ENCODE data around the gene LIN52.

Gene LIN52, protein sequence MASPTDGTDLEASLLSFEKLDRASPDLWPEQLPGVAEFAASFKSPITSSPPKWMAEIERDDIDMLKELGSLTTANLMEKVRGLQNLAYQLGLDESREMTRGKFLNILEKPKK

GRCh38 chr14:74084277-74085046 is at the start of gene LIN52, which contains the start of gene ALDH6A1:
TSS of gene LIN52 (plus strand) at chr14:74084956. CDS start at chr14:74084975, 19 bp downstream.
TSS of gene ALDH6A1 (minus strand) at chr14:74084453. CDS start at chr14:74084394, 59 bp downstream.
- DNase-seq (ENCODE audit: low spot score), result peak; percentile 100

GRCh38 chr14:74035556-74035955 is 49.2 kb upstream of the LIN52 start:
- DNase-seq (ENCODE audit: low spot score), result no peak

- DNase-seq (ENCODE audit: low spot score), result peak; percentile 34
Observed at GRCh38 chr14:74038020-74038859, 46.5 kb upstream of the LIN52 start.

GRCh38 chr14:74042296-74042695 is 42.5 kb upstream of the LIN52 start:
- no peak for DNase-seq (ENCODE audit: low spot score)

DNA sequence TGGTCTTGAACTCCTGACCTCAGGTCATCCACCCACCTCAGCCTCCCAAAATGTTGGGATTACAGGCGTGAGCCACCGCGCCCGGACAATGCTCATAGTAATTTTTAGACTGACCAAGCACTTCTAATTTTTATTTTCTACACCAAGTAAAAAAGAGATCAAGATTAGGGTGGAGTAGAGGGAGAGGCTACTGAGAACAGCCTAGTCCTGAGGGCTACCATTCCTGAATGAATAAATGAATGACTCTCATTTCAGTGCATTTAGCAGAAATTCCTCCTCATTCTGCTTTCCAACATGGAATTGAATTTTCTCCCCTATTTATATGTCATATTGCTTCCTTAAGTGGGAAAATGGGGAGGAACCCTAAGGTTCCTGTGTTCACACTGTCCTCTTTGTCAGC is 39.2 kb upstream of the LIN52 start:
- DNase-seq (ENCODE audit: low spot score), result no peak

DNA sequence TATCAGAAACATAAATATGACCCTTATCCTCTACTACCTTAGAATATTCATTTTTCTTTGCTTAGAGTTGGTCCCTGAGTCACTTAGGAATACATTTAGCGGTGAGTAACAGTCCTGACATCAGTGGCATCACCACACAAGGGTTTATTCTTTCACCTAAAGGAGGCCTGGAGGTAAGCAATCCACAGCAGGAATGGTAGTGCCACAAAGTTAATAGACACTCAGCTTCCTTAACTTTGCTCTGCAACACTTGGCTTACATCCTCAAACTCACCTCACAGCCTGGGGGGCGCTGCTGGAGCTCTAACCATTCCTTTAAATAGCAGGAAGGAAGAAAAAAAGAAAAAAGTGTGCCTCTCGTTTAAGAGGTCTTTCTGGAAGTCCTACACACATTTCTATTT is 36.5 kb upstream of the LIN52 start:
- DNase-seq (ENCODE audit: low spot score), result no peak

DNA sequence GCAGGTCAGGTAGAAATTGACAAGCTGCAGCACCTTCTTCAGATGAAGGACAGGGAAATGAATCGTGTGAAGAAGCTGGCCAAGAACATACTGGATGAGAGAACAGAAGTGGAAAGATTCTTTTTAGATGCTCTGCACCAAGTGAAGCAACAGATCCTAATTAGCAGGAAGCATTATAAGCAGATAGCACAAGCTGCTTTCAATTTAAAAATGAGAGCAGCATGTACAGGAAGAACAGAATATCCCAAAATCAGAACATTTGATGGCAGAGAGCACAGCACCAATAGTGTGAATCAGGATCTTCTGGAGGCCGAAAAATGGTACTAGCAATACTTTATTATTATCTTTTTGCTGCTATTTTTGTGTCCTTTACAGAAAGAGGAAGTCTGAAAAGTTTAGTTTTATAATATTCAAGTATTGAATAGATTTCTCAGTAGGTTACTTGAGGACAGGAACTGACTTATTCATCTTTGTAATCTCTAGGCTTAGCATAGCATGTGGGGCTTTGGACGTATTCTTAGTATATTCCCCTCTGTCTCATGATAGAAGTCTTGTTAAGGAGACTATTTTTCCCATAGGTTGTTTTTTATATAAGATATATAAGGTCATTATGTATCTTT is 34.8 kb upstream of the LIN52 start:
- DNase-seq (ENCODE audit: low spot score), result peak; percentile 21

DNA sequence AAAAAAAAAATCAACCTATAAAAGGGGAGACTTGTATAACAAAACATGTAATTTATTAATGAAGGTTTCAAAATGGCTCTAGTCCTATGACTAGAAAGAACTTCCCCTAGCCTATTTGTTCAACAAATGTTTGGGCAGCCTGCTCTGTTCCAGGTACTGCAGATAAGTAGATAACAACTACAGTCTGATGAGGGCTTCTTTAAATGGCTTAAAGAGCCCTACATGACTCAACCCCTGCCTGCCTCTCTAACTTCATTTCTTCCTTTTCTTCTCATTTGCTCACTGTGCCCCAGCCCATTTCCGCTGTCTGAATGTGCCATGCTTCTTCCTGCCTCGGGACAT is 22.0 kb upstream of the LIN52 start:
- no peak for DNase-seq (ENCODE audit: low spot score)

DNA sequence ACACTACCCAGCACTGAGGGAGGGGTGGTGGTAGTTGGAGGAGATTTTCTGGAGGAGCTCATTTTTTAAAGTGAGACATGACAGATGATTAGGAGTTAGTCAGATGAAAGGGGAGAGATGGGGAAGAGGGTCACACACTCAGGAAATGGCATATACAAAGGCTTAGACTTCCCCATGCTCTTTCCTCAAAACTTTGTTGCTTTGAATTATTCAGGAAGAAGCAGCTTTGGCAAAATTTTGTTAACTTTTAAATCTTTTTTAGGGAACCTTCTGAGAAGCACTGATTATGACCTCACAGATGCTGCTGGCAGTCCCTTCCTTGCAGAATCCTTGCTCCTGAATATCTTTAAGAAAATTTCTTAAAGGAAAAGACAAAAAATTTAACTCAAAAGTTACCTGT is 20.3 kb upstream of the LIN52 start:
- DNase-seq (ENCODE audit: low spot score), result no peak

- DNase-seq (ENCODE audit: low spot score), result no peak
Observed at GRCh38 chr14:74064883-74065282, 19.9 kb upstream of the LIN52 start.

- DNase-seq (ENCODE audit: low spot score), result no peak
Observed at GRCh38 chr14:74065746-74066575, 18.8 kb upstream of the LIN52 start.

- DNase-seq (ENCODE audit: low spot score), result no peak
Observed at GRCh38 chr14:74077401-74077800, 7.4 kb upstream of the LIN52 start.

- DNase-seq (ENCODE audit: low spot score), result no peak
Observed at GRCh38 chr14:74080820-74081460, 3.8 kb upstream of the LIN52 start.

- no peak for DNase-seq (ENCODE audit: low spot score)
Observed at GRCh38 chr14:74081491-74081890, 3.3 kb upstream of the LIN52 start.

- no peak for DNase-seq (ENCODE audit: low spot score)
Observed at GRCh38 chr14:74083161-74083560, 1.6 kb upstream of the LIN52 start.

DNA sequence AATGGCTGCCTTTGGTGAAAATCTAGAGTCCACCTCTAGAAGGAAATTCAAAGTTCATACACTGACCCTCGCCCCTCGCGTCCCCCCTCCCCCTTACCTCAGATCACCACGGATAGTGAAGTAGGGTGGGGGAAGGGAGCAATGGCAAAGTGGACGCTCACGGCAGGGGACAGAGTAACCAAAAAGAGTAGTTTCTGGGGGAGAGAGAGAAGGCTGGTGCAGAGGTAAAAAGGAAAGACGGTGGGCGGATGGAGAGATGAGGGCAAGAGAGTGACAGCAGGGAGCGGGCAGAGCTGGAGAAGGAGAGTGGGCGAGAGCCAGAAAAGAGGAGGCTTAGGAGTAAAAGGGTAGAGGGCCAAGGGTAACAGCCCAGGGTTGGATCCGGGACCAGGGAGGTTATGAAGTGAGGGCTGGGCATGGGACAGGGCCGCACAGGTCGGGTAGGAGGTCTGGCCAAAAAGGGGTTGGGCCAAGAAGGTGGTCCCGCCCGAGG is 926 bp upstream of the LIN52 start:
- DNase-seq (ENCODE audit: low spot score), result no peak

- no peak for DNase-seq (ENCODE audit: low spot score)
Observed at GRCh38 chr14:74085047-74085637, 386 bp downstream of the LIN52 start.

GRCh38 chr14:74085828-74086227 is 1.1 kb downstream of the LIN52 start:
- DNase-seq (ENCODE audit: low spot score), result no peak

DNA sequence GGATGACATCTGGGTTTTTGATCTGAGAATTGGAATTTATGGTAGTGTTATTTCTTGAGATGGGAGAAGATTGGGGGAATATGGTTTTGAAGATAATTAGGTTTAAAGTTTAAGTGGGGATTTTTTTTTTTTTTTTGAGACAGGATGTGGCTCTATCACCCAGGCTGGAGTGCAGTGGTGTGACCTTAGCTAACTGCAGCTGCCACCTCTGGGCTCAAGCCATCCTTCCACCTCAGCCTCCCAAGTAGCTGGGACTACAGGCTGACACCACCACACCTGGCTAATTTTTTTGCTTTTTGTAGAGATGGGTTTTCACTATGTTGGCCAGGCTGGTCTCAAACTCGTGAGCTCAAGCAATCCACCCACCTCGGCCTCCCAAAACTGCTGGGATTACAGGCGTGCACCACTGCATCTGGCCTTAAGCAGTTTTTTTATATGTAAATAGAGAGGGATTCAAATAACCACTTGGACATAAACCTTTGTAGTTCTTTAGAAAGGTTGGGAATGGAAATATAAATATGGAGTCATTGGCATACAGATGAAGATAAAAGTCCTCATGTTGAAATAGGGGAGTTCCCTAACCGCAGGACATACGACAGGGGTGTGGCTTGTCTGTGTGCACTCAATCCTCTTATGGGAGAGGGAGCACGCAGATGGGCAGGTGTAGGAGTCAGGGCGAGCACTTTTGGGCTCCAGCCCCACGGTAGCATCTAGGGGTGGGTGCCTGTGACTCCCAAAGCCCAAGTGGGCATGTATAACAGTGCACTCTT is 4.7 kb downstream of the LIN52 start:
- no peak for DNase-seq (ENCODE audit: low spot score)

GRCh38 chr14:74105381-74105780 is 20.6 kb downstream of the LIN52 start:
- DNase-seq (ENCODE audit: low spot score), result no peak
